ENCODE results near the gene CHURC1. TPM values are rescaled to one million over a fixed set of nuclear protein-coding genes. Genes with fewer than 3 reads are reported as not detected.
"Not testable (repeated sequence)": the region's sequence is repeated elsewhere in the genome, so short reads cannot be mapped to it uniquely, and the experiment has no call there.

Gene CHURC1
- total RNA-seq, 1 donor from 2014 or later, result 91.3 TPM

- intact Hi-C loops (cut with micrococcal nuclease), result loop anchor here (5.0 kb wide), 1 partner anchor 70 kb away; no protein-coding TSS in a partner anchor
- DNase-seq (no peak), ATAC-seq (peak; percentile 82)
Measured at GRCh38 chr14:64891839-64892375, 22.3 kb upstream of the CHURC1 start.

- intact Hi-C loops (cut with micrococcal nuclease), result no loop called here
Measured at GRCh38 chr14:64899958-64900357, 14.3 kb upstream of the CHURC1 start.

GRCh38 chr14:64906022-64906421 is 8.2 kb upstream of the CHURC1 start:
- intact Hi-C loops (cut with micrococcal nuclease), result no loop called here
- no peak for ATAC-seq
- DNase-seq, result no peak

More at GRCh38 chr14:64899958-64900357, 14.3 kb upstream of the CHURC1 start:
- ATAC-seq (no peak), DNase-seq (no peak)

DNA sequence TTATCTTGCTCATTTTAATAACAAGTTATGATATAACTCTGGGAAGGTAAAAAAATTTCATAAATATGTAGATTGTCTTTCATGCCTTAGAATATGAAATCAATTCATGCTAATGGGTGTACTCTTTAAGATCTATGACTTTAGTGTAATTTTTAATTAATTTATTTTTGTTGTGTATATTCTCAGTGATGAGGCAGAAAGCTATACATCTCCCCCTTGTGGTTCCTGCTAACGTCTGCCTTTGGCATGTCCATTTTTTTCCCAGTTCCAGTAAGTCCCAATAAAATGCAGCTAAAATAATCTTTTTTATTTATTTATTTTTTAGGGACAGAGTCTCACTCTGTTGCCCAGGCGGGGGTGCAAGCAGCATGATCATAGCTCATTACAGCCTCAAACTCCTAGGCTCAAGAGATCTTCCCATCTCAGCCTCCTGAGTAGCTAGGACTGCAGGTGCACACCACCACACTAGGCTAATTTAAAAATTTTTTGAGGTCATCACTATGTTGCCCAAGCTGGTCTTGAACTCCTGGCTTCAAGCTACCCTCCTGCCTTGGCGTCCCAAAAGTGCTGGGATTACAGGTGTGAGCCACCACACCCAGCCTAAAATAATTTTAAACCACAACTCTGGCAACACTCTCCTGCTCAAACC is 3.3 kb upstream of the CHURC1 start:
- no peak for DNase-seq
- ATAC-seq, result no peak
- intact Hi-C loops (cut with micrococcal nuclease), result no loop called here

DNA sequence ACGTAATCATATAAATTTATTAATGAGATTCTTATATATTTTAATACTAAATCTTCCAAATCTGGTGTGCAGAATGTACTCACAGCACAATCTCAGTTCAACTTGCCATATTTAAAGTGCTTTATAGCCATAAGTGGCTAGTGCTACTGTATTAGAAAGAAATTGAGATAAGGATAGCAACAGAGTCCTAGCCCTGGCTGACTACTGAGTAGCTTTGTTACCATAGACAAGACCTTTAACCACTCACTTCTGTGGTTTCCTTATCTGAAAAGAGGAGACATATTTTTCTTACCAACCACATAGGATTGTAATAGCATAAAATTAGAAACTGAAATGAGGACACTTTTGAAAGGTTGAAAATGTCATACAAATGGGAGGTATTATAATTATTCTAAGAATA is 2.0 kb upstream of the CHURC1 start:
- intact Hi-C loops (cut with micrococcal nuclease), result no loop called here
- no peak for ATAC-seq
- DNase-seq, result no peak

DNA sequence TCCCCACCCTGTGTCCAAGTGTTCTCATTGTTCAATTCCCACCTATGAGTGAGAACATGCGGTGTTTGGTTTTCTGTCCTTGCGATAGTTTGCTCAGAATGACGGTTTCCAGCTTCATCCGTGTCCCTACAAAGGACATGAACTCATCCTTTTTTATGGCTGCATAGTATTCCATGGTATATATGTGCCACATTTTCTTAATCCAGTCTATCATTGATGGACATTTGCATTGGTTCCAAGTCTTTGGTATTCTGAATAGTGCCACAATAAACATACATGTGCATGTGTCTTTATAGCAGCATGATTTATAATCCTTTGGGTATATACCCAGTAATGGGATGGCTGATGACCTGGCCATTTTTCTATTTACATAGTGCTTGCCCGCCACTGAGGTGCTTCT is 778 bp upstream of the CHURC1 start:
- intact Hi-C loops (cut with micrococcal nuclease); DNase-seq; ATAC-seq: not testable (repeated sequence)

- no peak for ATAC-seq
- no peak for DNase-seq
- intact Hi-C loops (cut with micrococcal nuclease), result no loop called here
Measured at GRCh38 chr14:64915029-64915424, 772 bp downstream of the CHURC1 start.

GRCh38 chr14:64915797-64916196 is 1.5 kb downstream of the CHURC1 start:
- intact Hi-C loops (cut with micrococcal nuclease), result no loop called here
- no peak for DNase-seq
- no peak for ATAC-seq

- ATAC-seq, result no peak
- intact Hi-C loops (cut with micrococcal nuclease), result no loop called here
- DNase-seq, result no peak
Measured at GRCh38 chr14:64918216-64918615, 4.0 kb downstream of the CHURC1 start.

GRCh38 chr14:64919215-64919614 is 5.0 kb downstream of the CHURC1 start:
- intact Hi-C loops (cut with micrococcal nuclease), result no loop called here
- ATAC-seq (no peak), DNase-seq (no peak)

DNA sequence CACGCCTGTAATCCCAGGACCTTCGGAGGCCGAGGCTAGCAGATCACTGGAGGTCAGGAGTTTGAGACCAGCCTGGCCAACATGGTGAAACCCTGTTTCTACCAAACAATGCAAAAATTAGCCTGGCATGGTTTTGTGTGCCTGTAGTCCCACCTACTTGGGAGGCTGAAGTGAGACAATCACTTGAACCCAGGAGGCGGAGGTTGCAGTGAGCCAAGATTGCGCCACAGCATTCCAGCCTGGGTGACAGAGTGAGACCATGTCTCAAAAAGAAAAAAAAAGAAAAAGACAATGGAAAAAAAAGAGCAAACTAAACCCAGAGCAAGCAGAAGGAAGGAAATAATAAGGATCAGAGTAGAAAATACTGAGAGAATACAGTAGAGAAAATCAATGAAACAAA is 5.4 kb downstream of the CHURC1 start:
- DNase-seq (no peak), ATAC-seq (no peak)
- intact Hi-C loops (cut with micrococcal nuclease), result no loop called here

DNA sequence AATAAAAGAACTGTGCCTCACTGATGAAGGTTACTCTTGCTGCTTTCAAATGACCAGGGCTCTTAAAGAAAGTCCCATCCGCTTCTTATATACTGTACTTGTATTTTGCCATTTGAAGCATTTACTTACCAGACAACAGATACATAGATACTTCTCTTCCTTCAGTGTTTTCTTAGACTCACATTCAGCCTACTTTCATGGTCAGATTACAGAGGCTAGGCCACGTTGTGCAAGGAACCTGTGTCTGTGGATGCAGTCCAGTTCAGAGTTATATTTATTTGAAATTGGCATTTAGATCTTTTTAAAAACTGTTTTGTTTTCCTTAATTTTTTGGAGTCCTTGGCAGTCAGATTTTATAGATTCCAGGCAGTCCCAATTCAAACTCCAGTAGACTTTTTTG is 6.2 kb downstream of the CHURC1 start:
- no peak for DNase-seq
- intact Hi-C loops (cut with micrococcal nuclease), result no loop called here
- no peak for ATAC-seq

DNA sequence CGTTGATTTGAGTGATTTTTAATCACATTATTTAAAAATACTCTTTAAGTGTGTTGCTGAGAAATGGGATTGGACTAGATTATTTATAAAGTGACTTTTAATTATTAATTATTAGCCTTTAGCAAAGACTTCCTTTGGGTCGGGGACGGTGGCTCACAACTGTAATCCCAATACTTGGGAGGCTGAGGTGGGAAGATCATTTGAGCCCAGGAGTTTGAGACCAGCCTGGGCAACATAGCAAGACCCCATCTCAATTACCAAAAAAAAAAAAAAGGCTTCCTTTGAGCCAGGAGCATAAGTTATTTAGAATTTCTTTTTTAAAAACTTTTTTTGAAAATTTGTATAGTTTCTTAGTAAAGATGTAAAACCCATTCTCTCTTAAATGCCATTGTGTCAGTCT is 8.8 kb downstream of the CHURC1 start:
- DNase-seq (no peak), ATAC-seq (no peak)
- intact Hi-C loops (cut with micrococcal nuclease), result no loop called here

DNA sequence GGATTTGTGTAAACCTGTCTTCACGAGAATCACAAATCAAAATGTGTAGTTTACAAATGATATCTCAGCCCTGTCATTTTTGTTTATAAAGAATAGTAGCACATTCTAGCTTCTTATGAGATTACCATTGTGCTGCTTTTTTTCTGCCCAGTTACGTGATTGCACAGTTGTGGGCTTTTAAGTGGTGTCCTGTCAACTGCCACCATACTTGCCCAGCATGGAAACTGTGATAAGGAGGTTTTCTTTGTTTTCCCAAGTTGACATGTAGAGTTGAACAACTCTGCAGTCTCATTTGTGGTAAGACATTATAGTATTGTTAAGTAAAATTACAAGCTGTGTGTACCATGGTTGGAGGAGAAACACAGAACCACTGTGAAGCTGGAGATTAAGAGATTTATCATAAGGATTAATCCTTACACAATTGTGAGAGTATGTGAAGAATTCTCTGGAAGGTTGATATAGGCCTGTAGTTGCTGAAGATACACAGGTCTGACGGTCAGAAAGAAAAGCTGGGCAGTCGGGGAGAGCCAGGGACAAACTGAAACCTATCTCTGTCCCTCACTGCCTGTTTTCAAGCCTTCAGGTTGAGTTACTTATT is 12.2 kb downstream of the CHURC1 start:
- ATAC-seq (no peak), DNase-seq (no peak)
- intact Hi-C loops (cut with micrococcal nuclease), result no loop called here

DNA sequence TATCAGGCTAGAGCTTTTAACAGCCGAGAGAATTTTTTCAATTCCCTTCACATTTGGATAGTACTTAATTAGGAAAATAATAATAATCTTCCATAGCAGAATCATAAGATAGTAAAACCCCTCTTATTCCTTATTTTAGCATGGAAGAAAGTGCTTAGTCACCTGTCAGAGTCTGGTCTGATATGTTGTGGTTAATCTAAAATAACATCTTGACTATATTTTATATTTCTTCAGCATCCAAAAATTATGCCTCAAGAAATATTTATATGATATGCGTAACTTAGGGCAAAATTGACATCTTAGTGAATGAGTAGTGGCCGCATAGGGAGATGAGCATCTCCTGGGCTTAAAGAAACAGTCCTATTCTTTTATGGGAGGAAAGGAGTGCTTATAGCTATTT is 12.8 kb downstream of the CHURC1 start:
- DNase-seq, result no peak
- no peak for ATAC-seq
- intact Hi-C loops (cut with micrococcal nuclease), result no loop called here

GRCh38 chr14:64928239-64929013 is 14.2 kb downstream of the CHURC1 start:
- DNase-seq (no peak), ATAC-seq (no peak)
- intact Hi-C loops (cut with micrococcal nuclease), result no loop called here

- intact Hi-C loops (cut with micrococcal nuclease), result no loop called here
- no peak for ATAC-seq
- no peak for DNase-seq
Measured at GRCh38 chr14:64929014-64929359, 14.7 kb downstream of the CHURC1 start.

DNA sequence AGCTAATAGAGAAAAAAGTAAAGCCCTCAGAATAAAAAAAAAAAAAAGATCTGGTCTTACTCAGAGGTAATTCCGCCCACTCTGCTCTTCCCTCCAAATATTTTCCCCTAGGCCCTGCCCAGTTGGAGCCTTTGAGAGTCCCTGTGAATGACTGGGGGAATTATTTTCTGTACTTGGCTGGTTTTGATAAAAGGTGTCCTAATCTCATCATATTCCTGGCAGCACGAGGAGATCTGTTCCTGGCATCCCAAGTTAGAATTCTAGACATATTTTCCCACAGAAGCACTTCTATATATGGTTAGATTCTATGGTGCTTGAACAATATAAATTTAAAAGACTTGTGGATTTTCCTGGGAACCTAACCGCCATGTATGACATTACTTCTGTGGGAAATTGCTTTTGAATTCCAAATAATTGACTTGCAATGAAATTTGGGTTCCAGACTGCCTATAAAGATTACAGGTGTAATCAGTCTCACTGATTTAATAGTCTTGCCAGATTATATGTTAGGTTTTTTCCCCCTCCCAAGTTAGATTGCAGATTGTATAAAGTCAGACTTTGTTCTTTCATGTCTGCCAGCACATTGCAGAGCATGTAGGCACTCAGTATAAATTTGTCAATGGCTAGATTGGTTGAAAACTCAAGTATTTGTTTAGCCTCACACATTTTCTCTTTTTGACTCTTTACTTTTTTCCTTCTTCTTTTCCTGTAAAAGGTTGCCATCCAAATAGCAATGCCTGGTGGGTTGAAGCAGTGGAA is 16.0 kb downstream of the CHURC1 start:
- ATAC-seq (peak; percentile 81), DNase-seq (no peak)
- intact Hi-C loops (cut with micrococcal nuclease), result no loop called here

GRCh38 chr14:64931123-64931522 is 16.9 kb downstream of the CHURC1 start:
- intact Hi-C loops (cut with micrococcal nuclease), result no loop called here
- DNase-seq (no peak), ATAC-seq (no peak)

DNA sequence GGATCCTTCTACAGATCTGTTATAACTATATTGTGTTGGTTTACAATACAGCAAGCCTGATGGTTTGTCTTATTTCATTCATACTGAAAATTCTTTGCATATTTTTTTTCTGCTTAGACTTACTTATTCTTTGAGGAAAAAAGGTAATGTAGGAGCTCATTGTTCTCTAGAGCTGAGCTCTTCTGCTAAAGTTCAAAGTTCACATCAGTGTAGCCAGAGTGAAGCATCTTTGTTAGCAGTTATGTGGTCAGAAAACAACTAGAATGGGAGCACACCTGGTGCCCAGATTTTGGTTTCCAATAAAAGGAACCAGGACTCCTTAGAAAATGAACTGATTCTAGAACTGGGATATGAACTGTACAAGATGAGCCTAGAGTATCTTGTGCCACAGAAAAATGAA is 18.0 kb downstream of the CHURC1 start:
- ATAC-seq (no peak), DNase-seq (no peak)
- intact Hi-C loops (cut with micrococcal nuclease), result no loop called here

Measured in left ventricle myocardium superior (tissue), 1 donor.